Left lobe of liver (tissue), 2 donors: ENCODE measurements around the gene OR12D3. TPM values are rescaled to one million over a fixed set of nuclear protein-coding genes. Genes with fewer than 3 reads are reported as not detected.
"Not testable (repeated sequence)": the region's sequence is repeated elsewhere in the genome, so short reads cannot be mapped to it uniquely, and the experiment has no call there.

Source experiments
- ATAC-seq: fragments of 200-7000 bp; cut with Tn5 transposase; one replicate; pipeline ENCODE4 v1.9.1; 2020; ENCODE audit warnings: mild to moderate bottlenecking, moderate library complexity
- DNase-seq: peaks from one replicate; pipeline ENCODE4 v3.0.0-alpha.2; 2020; ENCODE audit warnings: low spot score
- total RNA-seq: library from RNA; stranded (reverse); gene quantifications from one replicate; pipeline ENCODE4 v1.2.1, GENCODE V29; 2021
- donor health status: DM: no; HTN: no; CAD: no; lungs with moderate emphysema.
- donor health status: DM: no; HTN: yes; CAD: no.

The OR12D3 gene
- total RNA-seq, result not detected

- ATAC-seq (no peak), DNase-seq (no peak)
Measured at GRCh38 chr6:29375191-29375590, at the start of gene OR12D3. OR12D3 (minus strand) TSS chr6:29375291; CDS start chr6:29375287, 4 bp downstream.

- ATAC-seq, result no peak
- DNase-seq, result no peak
Measured at GRCh38 chr6:29424575-29424974, 49.5 kb upstream of the OR12D3 start.

GRCh38 chr6:29424168-29424567 is 49.1 kb upstream of the OR12D3 start:
- DNase-seq (no peak), ATAC-seq (no peak)

- no peak for DNase-seq
- ATAC-seq, result no peak
Measured at GRCh38 chr6:29419516-29419915, 44.4 kb upstream of the OR12D3 start.

GRCh38 chr6:29414588-29414987 is 39.5 kb upstream of the OR12D3 start, which contains the start of gene OR12D1:
OR12D1 (plus strand) TSS chr6:29414928.
- peak; percentile 64 for ATAC-seq
- DNase-seq, result no peak

GRCh38 chr6:29403801-29404200 is 28.7 kb upstream of the OR12D3 start:
- DNase-seq (no peak), ATAC-seq (no peak)

- DNase-seq (no peak), ATAC-seq (no peak)
Measured at GRCh38 chr6:29399525-29399924, 24.4 kb upstream of the OR12D3 start.

- DNase-seq (no peak), ATAC-seq (no peak)
Measured at GRCh38 chr6:29395331-29395730, 20.2 kb upstream of the OR12D3 start, which contains the start of gene OR12D2. OR12D2 (plus strand) TSS chr6:29395631; CDS start chr6:29396700, 1,069 bp downstream.

GRCh38 chr6:29388533-29388932 is 13.4 kb upstream of the OR12D3 start:
- ATAC-seq (no peak), DNase-seq (no peak)

GRCh38 chr6:29376003-29376402 is 912 bp upstream of the OR12D3 start:
- DNase-seq (no peak), ATAC-seq (no peak)

GRCh38 chr6:29368765-29369164 is 6.3 kb downstream of the OR12D3 start, which contains the start of gene OR5V1:
OR5V1 (minus strand) TSS chr6:29368865; CDS start chr6:29356195, 12,670 bp downstream.
- no peak for ATAC-seq
- no peak for DNase-seq

GRCh38 chr6:29355603-29356002 is 19.5 kb downstream of the OR12D3 start:
- DNase-seq (no peak), ATAC-seq (no peak)

GRCh38 chr6:29354980-29355379 is 20.1 kb downstream of the OR12D3 start:
- ATAC-seq (no peak), DNase-seq (no peak)

- not testable (repeated sequence) for ATAC-seq
Measured at GRCh38 chr6:29349348-29349747, 25.7 kb downstream of the OR12D3 start.

GRCh38 chr6:29345380-29345779 is 29.7 kb downstream of the OR12D3 start:
- no peak for ATAC-seq
- no peak for DNase-seq

More at GRCh38 chr6:29349348-29349747, 25.7 kb downstream of the OR12D3 start:
- not testable (repeated sequence) for DNase-seq

- ATAC-seq (no peak), DNase-seq (no peak)
Measured at GRCh38 chr6:29336269-29336668, 38.8 kb downstream of the OR12D3 start.

- no peak for ATAC-seq
- no peak for DNase-seq
Measured at GRCh38 chr6:29332676-29333075, 42.4 kb downstream of the OR12D3 start.

- DNase-seq (no peak), ATAC-seq (no peak)
Measured at GRCh38 chr6:29325777-29326176, 49.3 kb downstream of the OR12D3 start.

Other genes with a start within 250 kb of the OR12D3 start
- gene OR2J2, start 204.4 kb downstream of the OR12D3 start, total RNA-seq, result not detected
- gene OR14J1, start 73.6 kb downstream of the OR12D3 start, total RNA-seq, result not detected
- gene OR5V1, start 6.4 kb downstream of the OR12D3 start, total RNA-seq, result not detected
- gene OR12D2, start 20.3 kb upstream of the OR12D3 start, total RNA-seq, result not detected
- gene OR12D1, start 39.6 kb upstream of the OR12D3 start, total RNA-seq, result not detected
- gene OR10C1, start 64.0 kb upstream of the OR12D3 start, total RNA-seq, result not detected
- gene OR11A1, start 81.8 kb upstream of the OR12D3 start, total RNA-seq, result not detected
- gene OR2H1, start 81.9 kb upstream of the OR12D3 start, total RNA-seq, result not detected
- not detected for gene MAS1L, start 112.7 kb upstream of the OR12D3 start, total RNA-seq
- gene UBD, start 184.4 kb upstream of the OR12D3 start, total RNA-seq, result 0.93 TPM
- gene OR2H2, start 209.8 kb upstream of the OR12D3 start, total RNA-seq, result not detected